Neural cell (in vitro differentiated cells): ENCODE results near the gene FYB1. TPM values are rescaled to one million over a fixed set of nuclear protein-coding genes. Genes with fewer than 3 reads are reported as not detected.

Experiments
- H2AFZ ChIP-seq: fragments of 200-600, 300-800 bp; sonication (generic), shearing (Covaris generic); 2 replicates; pipeline ENCODE4 v1.6.0; 2014; ENCODE audit warnings: low read depth, mild to moderate bottlenecking, antibody characterized with exemption, low read length, moderate library complexity
- H3F3A ChIP-seq: fragments of 200-600 bp; shearing (Covaris generic); 2 replicates; pipeline ENCODE4 v1.6.1; 2016; ENCODE audit warnings: mild to moderate bottlenecking, moderate library complexity, mixed read lengths, antibody characterized with exemption, low read length; ENCODE audit not compliant: insufficient read depth, poor library complexity, severe bottlenecking
- H3K27ac ChIP-seq: fragments of 200-600, 300-800 bp; sonication (generic), shearing (Covaris generic); 2 replicates; pipeline ENCODE4 v1.5.1; 2014; ENCODE audit warnings: mild to moderate bottlenecking, low read length, moderate library complexity
- H3K27me3 ChIP-seq: fragments of 300-800, 200-600 bp; sonication (generic), shearing (Covaris generic); 2 replicates; pipeline ENCODE4 v1.6.0; 2014; ENCODE audit warnings: mild to moderate bottlenecking, low read depth, low read length, moderate library complexity; ENCODE audit not compliant: insufficient read depth
- H3K36me3 ChIP-seq: fragments of 300-800, 200-600 bp; sonication (generic), shearing (Covaris generic); 2 replicates; pipeline ENCODE4 v1.5.1; 2014; ENCODE audit warnings: mild to moderate bottlenecking, antibody characterized with exemption, low read length, moderate library complexity; ENCODE audit not compliant: insufficient read depth
- H3K4me2 ChIP-seq: fragments of 300-800, 200-600 bp; sonication (generic), shearing (Covaris generic); 2 replicates; pipeline ENCODE4 v1.6.0; 2014; ENCODE audit warnings: mild to moderate bottlenecking, low read length
- H3K4me3 ChIP-seq: fragments of 300-800, 200-600 bp; sonication (generic), shearing (Covaris generic); 2 replicates; pipeline ENCODE4 v1.5.1; 2014; ENCODE audit warnings: mild to moderate bottlenecking, low read length, moderate library complexity
- H3K79me2 ChIP-seq: fragments of 200-600 bp; shearing (Covaris generic); replicated peaks from 2 replicates; pipeline ENCODE4 v1.6.0; 2014; ENCODE audit warnings: mild to moderate bottlenecking, low read length, moderate library complexity; ENCODE audit not compliant: insufficient read depth
- H3K9ac ChIP-seq: fragments of 300-800, 200-600 bp; sonication (generic), shearing (Covaris generic); 2 replicates; pipeline ENCODE4 v1.6.1; 2016; ENCODE audit warnings: mild to moderate bottlenecking, low read length, mixed read lengths
- H3K9me2 ChIP-seq: fragments of 200-600 bp; shearing (Covaris generic); 2 replicates; pipeline ENCODE4 v1.6.1; 2016; ENCODE audit warnings: mild to moderate bottlenecking, low read length, mixed read lengths; ENCODE audit not compliant: insufficient read depth
- H3K9me3 ChIP-seq: fragments of 200-600, 300-800 bp; sonication (generic), shearing (Covaris generic); 2 replicates; pipeline ENCODE4 v1.6.1; 2016; ENCODE audit warnings: mild to moderate bottlenecking, mixed run types, low read length, moderate library complexity, mixed read lengths
- H4K20me1 ChIP-seq: fragments of 200-600 bp; shearing (Covaris generic); 2 replicates; pipeline ENCODE4 v1.6.1; 2016; ENCODE audit warnings: mild to moderate bottlenecking, mixed run types; ENCODE audit not compliant: insufficient read depth
- EP300 ChIP-seq: fragments of 450-650 bp; conservative IDR thresholded peaks from 2 replicates; pipeline ENCODE4 v1.6.1; 2014; ENCODE audit warnings: antibody characterized with exemption, mild to moderate bottlenecking, moderate library complexity; ENCODE audit not compliant: poor library complexity, severe bottlenecking
- EZH2 ChIP-seq: fragments of 200-600, 300-800 bp; shearing (Covaris generic), sonication (generic); IDR thresholded peaks from 2 replicates; pipeline ENCODE4 v1.6.1; 2014; ENCODE audit warnings: antibody characterized with exemption, low read length, borderline replicate concordance, mild to moderate bottlenecking; ENCODE audit not compliant: insufficient read depth, poor library complexity, severe bottlenecking
- RAD21 ChIP-seq: fragments of 450-650 bp; conservative IDR thresholded peaks from 2 replicates; pipeline ENCODE4 v1.6.1; 2014; ENCODE audit warnings: antibody characterized with exemption, mild to moderate bottlenecking, moderate library complexity
- SMC3 ChIP-seq: fragments of 450-650 bp; conservative IDR thresholded peaks from 2 replicates; pipeline ENCODE4 v1.6.1; 2014; ENCODE audit warnings: antibody characterized with exemption, mild to moderate bottlenecking, moderate library complexity; ENCODE audit not compliant: poor library complexity
- TAF1 ChIP-seq: IDR thresholded peaks from 2 replicates; pipeline ENCODE4 v1.6.1; 2012; ENCODE audit warnings: low read depth
- polyA plus RNA-seq: library from polyadenylated mRNA; depleted of rRNA; stranded (reverse); fragments of >200 nt; gene quantifications from 2 replicates; pipeline ENCODE4 v1.2.3, GENCODE V29; 2014
- TF ChIP-seq, protein P1 (sequence below): IDR thresholded peaks from 2 replicates; pipeline ENCODE4 v1.6.1; 2012; ENCODE audit warnings: borderline replicate concordance
- TF ChIP-seq, protein P2 (sequence below): fragments of 450-650 bp; IDR thresholded peaks from 2 replicates; pipeline ENCODE4 v1.5.1; 2014; ENCODE audit warnings: antibody characterized with exemption, mild to moderate bottlenecking, moderate library complexity; ENCODE audit not compliant: poor library complexity, severe bottlenecking

Gene FYB1
- polyA plus RNA-seq, 1 donor from 2014 or later = not detected

DNA sequence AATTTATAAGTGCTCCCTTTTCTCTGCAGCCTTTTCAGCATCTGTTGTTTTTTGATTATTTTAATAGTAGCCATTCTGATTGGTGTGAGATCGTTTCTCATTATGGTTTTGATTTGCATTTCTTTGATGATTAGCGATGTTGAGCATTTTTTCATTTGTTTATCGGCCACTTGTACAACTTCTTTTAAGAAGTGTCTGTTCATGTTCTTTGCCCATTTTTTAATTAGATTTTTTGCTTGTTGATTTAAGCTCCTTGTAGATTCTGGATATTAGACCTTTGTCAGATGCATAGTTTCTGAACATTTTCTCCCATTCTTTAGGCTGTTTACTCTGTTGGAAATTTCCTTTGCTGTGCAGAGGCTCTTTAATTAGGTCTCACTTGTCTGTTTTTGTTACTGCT, 46.3 kb downstream of the FYB1 start:
- H2AFZ ChIP-seq = no peak overlapping the region
- H4K20me1 ChIP-seq = no peaks in the 10 kb centered on the region
- H3K36me3 ChIP-seq = no peaks in the 10 kb centered on the region
- H3K4me3 ChIP-seq = no peak overlapping the region
- H3K9ac ChIP-seq = no peak overlapping the region
- no peaks in the 10 kb centered on the region for H3K9me3 ChIP-seq
- TF ChIP-seq EZH2 = no peak
- no peak for TF ChIP-seq EP300
- TF ChIP-seq SMC3 = no peak
- no peaks in the 10 kb centered on the region for H3K79me2 ChIP-seq
- no peaks in the 10 kb centered on the region for H3F3A ChIP-seq
- H3K9me2 ChIP-seq = no peaks in the 10 kb centered on the region
- no peaks in the 10 kb centered on the region for H3K27me3 ChIP-seq
- H3K27ac ChIP-seq = no peak overlapping the region
- H3K4me2 ChIP-seq = no peak overlapping the region

DNA sequence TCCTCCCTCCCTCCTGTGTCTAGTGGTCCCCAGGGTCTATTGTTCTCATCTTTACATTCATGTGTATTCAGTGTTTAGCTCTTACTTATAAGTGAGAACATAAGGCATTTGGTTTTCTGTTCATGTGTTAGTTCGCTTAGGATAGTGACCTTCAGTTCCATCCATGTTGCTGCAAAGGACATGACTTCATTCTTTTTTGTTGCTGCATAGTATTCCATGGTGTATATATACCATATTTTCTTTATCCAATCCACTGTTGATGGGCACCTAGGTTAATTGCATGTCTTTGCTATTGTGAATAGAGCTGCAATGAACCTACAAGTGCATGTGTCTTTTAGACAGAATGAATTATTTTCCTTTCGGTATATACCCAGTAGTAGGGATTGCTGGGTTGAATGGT, 46.8 kb downstream of the FYB1 start:
- Histone ChIP-seq H3K79me2 (no peaks in the 10 kb centered on the region), H3K27me3 (no peaks in the 10 kb centered on the region), H3K9me2 (no peaks in the 10 kb centered on the region), H3K4me2 (no peak overlapping the region), H3K9me3 (no peaks in the 10 kb centered on the region), H3K27ac (no peak overlapping the region), H3F3A (no peaks in the 10 kb centered on the region), H3K4me3 (no peak overlapping the region), H3K9ac (no peak overlapping the region), H4K20me1 (no peaks in the 10 kb centered on the region), H2AFZ (no peak overlapping the region), H3K36me3 (no peaks in the 10 kb centered on the region)
- TF ChIP-seq, protein P1, sequence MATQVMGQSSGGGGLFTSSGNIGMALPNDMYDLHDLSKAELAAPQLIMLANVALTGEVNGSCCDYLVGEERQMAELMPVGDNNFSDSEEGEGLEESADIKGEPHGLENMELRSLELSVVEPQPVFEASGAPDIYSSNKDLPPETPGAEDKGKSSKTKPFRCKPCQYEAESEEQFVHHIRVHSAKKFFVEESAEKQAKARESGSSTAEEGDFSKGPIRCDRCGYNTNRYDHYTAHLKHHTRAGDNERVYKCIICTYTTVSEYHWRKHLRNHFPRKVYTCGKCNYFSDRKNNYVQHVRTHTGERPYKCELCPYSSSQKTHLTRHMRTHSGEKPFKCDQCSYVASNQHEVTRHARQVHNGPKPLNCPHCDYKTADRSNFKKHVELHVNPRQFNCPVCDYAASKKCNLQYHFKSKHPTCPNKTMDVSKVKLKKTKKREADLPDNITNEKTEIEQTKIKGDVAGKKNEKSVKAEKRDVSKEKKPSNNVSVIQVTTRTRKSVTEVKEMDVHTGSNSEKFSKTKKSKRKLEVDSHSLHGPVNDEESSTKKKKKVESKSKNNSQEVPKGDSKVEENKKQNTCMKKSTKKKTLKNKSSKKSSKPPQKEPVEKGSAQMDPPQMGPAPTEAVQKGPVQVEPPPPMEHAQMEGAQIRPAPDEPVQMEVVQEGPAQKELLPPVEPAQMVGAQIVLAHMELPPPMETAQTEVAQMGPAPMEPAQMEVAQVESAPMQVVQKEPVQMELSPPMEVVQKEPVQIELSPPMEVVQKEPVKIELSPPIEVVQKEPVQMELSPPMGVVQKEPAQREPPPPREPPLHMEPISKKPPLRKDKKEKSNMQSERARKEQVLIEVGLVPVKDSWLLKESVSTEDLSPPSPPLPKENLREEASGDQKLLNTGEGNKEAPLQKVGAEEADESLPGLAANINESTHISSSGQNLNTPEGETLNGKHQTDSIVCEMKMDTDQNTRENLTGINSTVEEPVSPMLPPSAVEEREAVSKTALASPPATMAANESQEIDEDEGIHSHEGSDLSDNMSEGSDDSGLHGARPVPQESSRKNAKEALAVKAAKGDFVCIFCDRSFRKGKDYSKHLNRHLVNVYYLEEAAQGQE = no peak
- TF ChIP-seq RAD21 (no peak), EP300 (no peak), TAF1 (no peak), SMC3 (no peak), EZH2 (no peak)
- TF ChIP-seq, protein P2, sequence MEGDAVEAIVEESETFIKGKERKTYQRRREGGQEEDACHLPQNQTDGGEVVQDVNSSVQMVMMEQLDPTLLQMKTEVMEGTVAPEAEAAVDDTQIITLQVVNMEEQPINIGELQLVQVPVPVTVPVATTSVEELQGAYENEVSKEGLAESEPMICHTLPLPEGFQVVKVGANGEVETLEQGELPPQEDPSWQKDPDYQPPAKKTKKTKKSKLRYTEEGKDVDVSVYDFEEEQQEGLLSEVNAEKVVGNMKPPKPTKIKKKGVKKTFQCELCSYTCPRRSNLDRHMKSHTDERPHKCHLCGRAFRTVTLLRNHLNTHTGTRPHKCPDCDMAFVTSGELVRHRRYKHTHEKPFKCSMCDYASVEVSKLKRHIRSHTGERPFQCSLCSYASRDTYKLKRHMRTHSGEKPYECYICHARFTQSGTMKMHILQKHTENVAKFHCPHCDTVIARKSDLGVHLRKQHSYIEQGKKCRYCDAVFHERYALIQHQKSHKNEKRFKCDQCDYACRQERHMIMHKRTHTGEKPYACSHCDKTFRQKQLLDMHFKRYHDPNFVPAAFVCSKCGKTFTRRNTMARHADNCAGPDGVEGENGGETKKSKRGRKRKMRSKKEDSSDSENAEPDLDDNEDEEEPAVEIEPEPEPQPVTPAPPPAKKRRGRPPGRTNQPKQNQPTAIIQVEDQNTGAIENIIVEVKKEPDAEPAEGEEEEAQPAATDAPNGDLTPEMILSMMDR = no peak

DNA sequence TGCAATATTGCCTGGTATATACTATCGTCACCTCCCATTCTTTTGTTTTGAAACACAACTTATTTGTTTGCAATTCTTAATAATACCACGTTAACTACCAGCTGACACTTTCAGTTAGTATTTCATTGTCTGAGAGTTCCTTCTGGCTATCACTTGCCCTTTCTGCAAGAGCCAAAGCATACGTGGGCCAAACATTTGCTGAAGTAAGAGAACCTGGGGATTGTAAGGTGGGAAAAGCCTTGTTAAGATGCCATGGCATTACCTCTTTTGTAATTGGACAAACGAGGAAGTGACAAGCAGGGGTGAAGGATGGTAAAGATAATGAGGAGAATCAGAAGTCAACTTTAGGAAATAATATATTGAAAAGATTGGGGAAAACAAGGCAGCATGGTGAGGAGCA, 47.7 kb downstream of the FYB1 start:
- TF ChIP-seq EZH2 = no peak
- TF ChIP-seq RAD21 = no peak
- H2AFZ ChIP-seq = no peak overlapping the region
- H3K9me2 ChIP-seq = no peaks in the 10 kb centered on the region

More for the DNA sequence above, 47.7 kb downstream of the FYB1 start:
- no peaks in the 10 kb centered on the region for H3F3A ChIP-seq
- H3K27me3 ChIP-seq = no peaks in the 10 kb centered on the region
- H4K20me1 ChIP-seq = no peaks in the 10 kb centered on the region
- H3K36me3 ChIP-seq = no peaks in the 10 kb centered on the region
- H3K27ac ChIP-seq = no peak overlapping the region
- H3K79me2 ChIP-seq = no peaks in the 10 kb centered on the region
- no peak overlapping the region for H3K4me2 ChIP-seq
- H3K9me3 ChIP-seq = no peaks in the 10 kb centered on the region
- no peak overlapping the region for H3K9ac ChIP-seq
- H3K4me3 ChIP-seq = no peak overlapping the region
